ENCODE data around the gene UBE2O. TPM values are rescaled to one million over a fixed set of nuclear protein-coding genes. Genes with fewer than 3 reads are reported as not detected.

The UBE2O gene
- total RNA-seq, 2 donors from 2014 or later = 19.5 to 21.8 TPM

GRCh38 chr17:76437467-76438402 is 15.2 kb downstream of the UBE2O start:
- no peaks in the 10 kb centered on the region for H3K27me3 ChIP-seq
- DNase-seq (ENCODE audit: low spot score) = no peak
- H3K27ac ChIP-seq = peak overlapping the region in 1 of 2 donors; percentile 32
- no peak for TF ChIP-seq CTCF (IDR thresholded peaks at IDR 0.05)
- H3K36me3 ChIP-seq = no peaks in the 10 kb centered on the region
- no peak overlapping the region for H3K4me3 ChIP-seq
- H3K4me1 ChIP-seq = peaks cover 0 to 30% of the 10 kb centered on the region in 2 donors
- no peaks in the 10 kb centered on the region for H3K9me3 ChIP-seq

DNA sequence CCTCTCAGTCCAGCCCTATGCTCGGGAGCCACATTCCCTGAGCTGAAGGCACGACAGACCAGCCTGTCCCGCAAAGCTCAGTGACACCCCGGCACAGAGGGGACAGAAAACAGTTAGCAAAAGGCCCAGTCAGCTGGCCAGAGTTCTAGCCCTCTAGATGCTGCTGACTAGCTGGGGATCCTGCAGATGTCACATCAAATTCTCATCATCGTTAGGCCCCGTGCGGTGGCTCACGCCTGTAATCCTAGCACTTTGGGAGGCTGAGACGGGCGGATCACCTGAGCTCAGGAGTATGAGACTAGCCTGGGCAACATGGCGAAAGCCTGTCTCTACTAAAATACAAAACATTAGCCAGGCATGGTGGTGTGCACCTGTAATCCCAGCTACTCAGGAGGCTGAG is 17.2 kb downstream of the UBE2O start:
- Histone ChIP-seq H3K4me1 (peaks cover 0 to 32% of the 10 kb centered on the region in 2 donors), H3K4me3 (no peak overlapping the region), H3K36me3 (no peaks in the 10 kb centered on the region), H3K9me3 (no peaks in the 10 kb centered on the region), H3K27me3 (no peaks in the 10 kb centered on the region), H3K27ac (no peak overlapping the region)
- no peak for TF ChIP-seq CTCF (IDR thresholded peaks at IDR 0.05)
- no peak for DNase-seq (ENCODE audit: low spot score)

- TF ChIP-seq CTCF (IDR thresholded peaks at IDR 0.05) = no peak
- DNase-seq (ENCODE audit: low spot score) = no peak
- Histone ChIP-seq H3K36me3 (no peaks in the 10 kb centered on the region), H3K27me3 (no peaks in the 10 kb centered on the region), H3K4me1 (peaks cover 0 to 28% of the 10 kb centered on the region in 2 donors), H3K9me3 (no peaks in the 10 kb centered on the region), H3K4me3 (no peak overlapping the region), H3K27ac (no peak overlapping the region)
Measured at GRCh38 chr17:76434870-76435269, 18.1 kb downstream of the UBE2O start.

DNA sequence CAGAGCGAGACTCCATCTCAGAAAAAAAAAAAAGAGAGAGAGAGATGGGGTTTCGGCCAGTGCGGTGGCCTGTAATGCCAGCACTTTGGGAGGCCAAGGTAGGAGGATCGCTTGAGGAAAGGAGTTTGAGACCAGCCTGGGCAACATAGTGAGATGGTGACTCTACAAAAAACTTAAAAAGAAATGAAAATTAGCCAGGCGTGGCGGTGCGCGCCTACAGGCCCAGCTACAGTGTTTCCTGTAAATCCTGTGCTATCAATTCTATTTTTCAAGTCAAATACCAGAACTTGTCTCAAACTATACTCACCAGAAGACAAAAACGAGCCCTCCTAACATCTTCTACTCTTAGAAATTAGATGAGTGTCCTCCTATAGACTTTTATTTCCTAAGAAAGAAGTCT is 19.3 kb downstream of the UBE2O start:
- H3K4me1 ChIP-seq = peaks cover 0 to 29% of the 10 kb centered on the region in 2 donors
- no peak overlapping the region for H3K27ac ChIP-seq
- H3K4me3 ChIP-seq = no peak overlapping the region

DNA sequence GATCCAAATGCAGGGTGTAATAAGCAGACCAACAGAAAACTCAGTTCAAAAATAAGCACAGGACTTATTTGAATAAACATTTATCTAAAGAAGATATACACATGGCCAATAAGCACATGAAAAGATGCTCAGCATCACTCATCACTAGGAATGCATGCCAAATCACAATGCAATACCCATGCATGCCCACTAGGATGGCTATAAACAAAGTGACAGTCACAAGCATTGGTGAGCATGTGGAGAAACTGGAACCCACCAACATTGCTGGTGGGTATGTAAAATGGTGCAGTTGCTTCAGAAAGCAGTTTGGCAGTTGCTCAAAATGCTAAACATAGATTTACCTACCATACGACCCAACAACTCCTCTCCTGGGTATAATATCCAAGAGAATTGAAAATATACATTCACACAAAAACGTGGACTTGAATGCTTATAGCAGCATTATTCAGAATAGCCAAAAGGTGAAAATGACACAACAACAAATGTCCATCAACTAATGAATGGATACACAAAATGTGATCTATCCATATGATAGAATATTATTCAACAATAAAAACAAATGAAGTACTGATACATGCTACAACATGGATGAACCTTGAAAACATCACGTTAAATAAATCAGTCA is 20.1 kb downstream of the UBE2O start:
- Histone ChIP-seq H3K36me3 (no peaks in the 10 kb centered on the region), H3K4me1 (peaks cover 0 to 37% of the 10 kb centered on the region in 2 donors), H3K9me3 (no peaks in the 10 kb centered on the region), H3K4me3 (no peak overlapping the region), H3K27ac (peak overlapping the region; percentile 74 to 76), H3K27me3 (no peaks in the 10 kb centered on the region)
- TF ChIP-seq CTCF (IDR thresholded peaks at IDR 0.05) = peak in 1 of 2 donors; percentile 43
- DNase-seq (ENCODE audit: low spot score) = no peak

More for the DNA sequence above, 19.3 kb downstream of the UBE2O start:
- H3K9me3 ChIP-seq = no peaks in the 10 kb centered on the region
- no peaks in the 10 kb centered on the region for H3K27me3 ChIP-seq
- H3K36me3 ChIP-seq = no peaks in the 10 kb centered on the region
- TF ChIP-seq CTCF (IDR thresholded peaks at IDR 0.05) = no peak
- no peak for DNase-seq (ENCODE audit: low spot score)
